Fibroblast of lung (primary cell): ENCODE data around the gene NDUFAB1. TPM values are rescaled to one million over a fixed set of nuclear protein-coding genes. Genes with fewer than 3 reads are reported as not detected.
A peak's percentile ranks its signal among the peaks of the same experiment; 100 is the strongest.

ENCODE experiments used
- DNase-seq, 2 donors: peaks; one replicate each; pipeline versions ENCODE4 v3.0.0 to v3.0.0-alpha.2; 2010; ENCODE audit warnings: low read depth in 2 of 2
- H2AFZ ChIP-seq: 2 replicates; pipeline ENCODE4 v1.5.1; 2012; ENCODE audit warnings: low read length, control low read depth, inconsistent platforms
- H3K27ac ChIP-seq: 2 replicates; pipeline ENCODE4 v1.5.1; 2011; ENCODE audit warnings: low read length, control low read depth; ENCODE audit not compliant: insufficient read depth
- H3K27me3 ChIP-seq: 2 replicates; pipeline ENCODE4 v1.5.1; 2011; ENCODE audit warnings: mild to moderate bottlenecking, low read length; ENCODE audit not compliant: control insufficient read depth, insufficient read depth
- H3K36me3 ChIP-seq: 2 replicates; pipeline ENCODE4 v1.5.1; 2011; ENCODE audit warnings: low read length; ENCODE audit not compliant: control insufficient read depth, insufficient read depth
- H3K4me1 ChIP-seq: 2 replicates; pipeline ENCODE4 v1.5.1; 2011; ENCODE audit warnings: low read length; ENCODE audit not compliant: control insufficient read depth, insufficient read depth; ENCODE audit errors: extremely low read depth
- H3K4me2 ChIP-seq: 2 replicates; pipeline ENCODE4 v1.5.1; 2011; ENCODE audit warnings: low read length, control low read depth; ENCODE audit not compliant: insufficient read depth; ENCODE audit errors: extremely low read depth
- H3K4me3 ChIP-seq, 4 experiments: fragments of 200-600 bp in 1 of 4; sonication (generic) in 1 of 4; replicated peaks in 1 of 4; 2 replicates each; pipeline ENCODE4 v1.5.1; 2011 to 2016; ENCODE audit warnings: low read length in 4 of 4, low read depth in 3 of 4, mild to moderate bottlenecking in 3 of 4, control low read depth in 2 of 4, inconsistent platforms in 1 of 4, mixed read lengths in 1 of 4; ENCODE audit not compliant: insufficient read depth in 1 of 4; ENCODE audit errors: control extremely low read depth in 1 of 4
- H3K79me2 ChIP-seq: 2 replicates; pipeline ENCODE4 v1.5.1; 2012; ENCODE audit warnings: mild to moderate bottlenecking, low read length, inconsistent platforms; ENCODE audit not compliant: control insufficient read depth, insufficient read depth
- H3K9ac ChIP-seq: 2 replicates; pipeline ENCODE4 v1.5.1; 2011; ENCODE audit warnings: mild to moderate bottlenecking, low read length, control low read depth; ENCODE audit not compliant: insufficient read depth
- H3K9me3 ChIP-seq: 2 replicates; pipeline ENCODE4 v1.5.1; 2012; ENCODE audit warnings: low read depth, low read length; ENCODE audit not compliant: control insufficient read depth, insufficient read depth
- H4K20me1 ChIP-seq: 2 replicates; pipeline ENCODE4 v1.5.1; 2011; ENCODE audit warnings: low read length; ENCODE audit not compliant: control insufficient read depth, insufficient read depth; ENCODE audit errors: extremely low read depth
- CTCF ChIP-seq, 2 donors: IDR thresholded peaks in 1 of 2; conservative IDR thresholded peaks in 1 of 2; 1 replicate in 1 of 2; 2 replicates in 1 of 2; pipeline ENCODE4 v1.5.1; 2011 to 2012; ENCODE audit warnings: low read length in 2 of 2, control low read depth in 1 of 2, inconsistent platforms in 1 of 2, low read depth in 1 of 2, mild to moderate bottlenecking in 1 of 2
- EZH2 ChIP-seq: IDR thresholded peaks from 2 replicates; pipeline ENCODE4 v1.5.1; 2012; ENCODE audit warnings: low read length, control low read depth, mild to moderate bottlenecking; ENCODE audit errors: missing control alignments
- polyA minus RNA-seq: library from RNA; depleted of rRNA, polyadenylated mRNA; stranded (reverse); fragments of >200 nt; gene quantifications from 2 replicates; pipeline ENCODE4 v1.2.3, GENCODE V29; 2011; ENCODE audit warnings: low replicate concordance
- polyA plus RNA-seq, 2 donors: library from polyadenylated mRNA; depleted of rRNA in 1 of 2; stranded (reverse) in 1 of 2; unstranded in 1 of 2; fragments of >200 nt; gene quantifications; 2 replicates each; pipeline ENCODE4 v1.2.1, GENCODE V29; 2011 to 2012; ENCODE audit warnings: missing spikeins in 1 of 2
- total RNA-seq: library from RNA; depleted of rRNA; stranded (reverse); fragments of >200 nt; gene quantifications from 2 replicates; pipeline ENCODE4 v1.2.1, GENCODE V29; 2014

Gene NDUFAB1
- total RNA-seq (76.3 and 98.4 TPM in 2 replicates), polyA plus RNA-seq (105 and 127 TPM in 2 replicates), polyA minus RNA-seq (10.0 and 11.0 TPM in 2 replicates)
- polyA plus RNA-seq (2012), result 100 and 125 TPM in 2 replicates

- Histone ChIP-seq H3K4me2 (peak within 1 kb of the TSS; percentile 74), H3K9me3 (no peaks in the 10 kb centered on the region), H3K27ac (peak within 1 kb of the TSS; percentile 87), H2AFZ (peak within 1 kb of the TSS; percentile 91), H3K4me1 (no peaks in the 10 kb centered on the region), H3K79me2 (peaks cover 45% of the 10 kb centered on the region), H3K27me3 (no peaks in the 10 kb centered on the region), H4K20me1 (no peaks in the 10 kb centered on the region), H3K9ac (peak within 1 kb of the TSS; percentile 97), H3K4me3 (peak within 1 kb of the TSS; percentile 69 to 100 (median 80)), H3K36me3 (peaks cover 4% of the 10 kb centered on the region)
- TF ChIP-seq EZH2, result no peak
- TF ChIP-seq CTCF (conservative IDR thresholded peaks at IDR 0.05 in 1 of 2, IDR thresholded peaks at IDR 0.05 in 1 of 2; ENCODE audit: low read depth in 1 of 2, low read length in 2 of 2), result peak; percentile 54 to 90
- DNase-seq, result peak; percentile 83
These were observed at the start of gene NDUFAB1 for GRCh38 chr16:23595951-23596720. Gene NDUFAB1, minus strand, starts transcription at chr16:23596316. Its CDS starts 26 bp downstream, at chr16:23596290.

GRCh38 chr16:23642246-23642774 is 46.2 kb upstream of the NDUFAB1 start:
- no peak overlapping the region for H2AFZ ChIP-seq
- H3K27ac ChIP-seq, result peak overlapping the region; percentile 80
- peaks cover 46% of the 10 kb centered on the region for H3K79me2 ChIP-seq
- peaks cover 7% of the 10 kb centered on the region for H3K36me3 ChIP-seq
- TF ChIP-seq EZH2 (no peak), CTCF (conservative IDR thresholded peaks at IDR 0.05 in 1 of 2, IDR thresholded peaks at IDR 0.05 in 1 of 2; ENCODE audit: low read depth in 1 of 2, low read length in 2 of 2) (no peak)
- peak overlapping the region; percentile 90 for H3K4me2 ChIP-seq
- peaks cover 2% of the 10 kb centered on the region for H3K4me1 ChIP-seq
- DNase-seq, result no peak
- H3K9ac ChIP-seq, result no peak overlapping the region
- no peaks in the 10 kb centered on the region for H4K20me1 ChIP-seq
- peak overlapping the region; percentile 65 to 100 (median 93) for H3K4me3 ChIP-seq
- no peaks in the 10 kb centered on the region for H3K9me3 ChIP-seq
- H3K27me3 ChIP-seq, result no peaks in the 10 kb centered on the region

GRCh38 chr16:23640931-23641765 is 45.0 kb upstream of the NDUFAB1 start, which contains the start of the genes DCTN5 and PALB2:
Gene DCTN5, plus strand, starts transcription at chr16:23641466. Its CDS starts 77 bp downstream, at chr16:23641543.
Gene PALB2, minus strand, starts transcription at chr16:23641310. Its CDS starts 153 bp downstream, at chr16:23641157.
- H3K4me1 ChIP-seq, result peaks cover 2% of the 10 kb centered on the region
- H3K4me2 ChIP-seq, result peak within 1 kb of the TSS; percentile 97
- peak within 1 kb of the TSS; percentile 80 for H3K27ac ChIP-seq
- H2AFZ ChIP-seq, result peak within 1 kb of the TSS; percentile 95
- H3K36me3 ChIP-seq, result peaks cover 4% of the 10 kb centered on the region
- no peak for TF ChIP-seq CTCF (conservative IDR thresholded peaks at IDR 0.05 in 1 of 2, IDR thresholded peaks at IDR 0.05 in 1 of 2; ENCODE audit: low read depth in 1 of 2, low read length in 2 of 2)
- TF ChIP-seq EZH2, result no peak
- peak; percentile 92 to 93 for DNase-seq
- no peaks in the 10 kb centered on the region for H3K9me3 ChIP-seq
- no peaks in the 10 kb centered on the region for H4K20me1 ChIP-seq
- peak within 1 kb of the TSS; percentile 65 to 100 (median 93) for H3K4me3 ChIP-seq
- no peaks in the 10 kb centered on the region for H3K27me3 ChIP-seq
- H3K9ac ChIP-seq, result peak within 1 kb of the TSS; percentile 89
- H3K79me2 ChIP-seq, result peaks cover 37% of the 10 kb centered on the region
